ENCODE results near the gene CNGA2.

CNGA2 gene

GRCh38 chrX:151734446-151734845, at the start of gene CNGA2:
Gene CNGA2, plus strand, starts transcription at chrX:151734746. Its CDS starts 3,738 bp downstream, at chrX:151738484.
- in situ Hi-C loops (cut with HindIII; ENCODE audit: low sequenced_read_pairs), result loop anchor here (5.0 kb wide), 1 partner anchor 37 kb away; the partner anchor contains the start of gene PRRG3

GRCh38 chrX:151687635-151688034, 46.9 kb upstream of the CNGA2 start:
- in situ Hi-C loops (cut with HindIII; ENCODE audit: low sequenced_read_pairs), result no loop called here

GRCh38 chrX:151688695-151689094, 45.9 kb upstream of the CNGA2 start:
- in situ Hi-C loops (cut with HindIII; ENCODE audit: low sequenced_read_pairs), result no loop called here

GRCh38 chrX:151692825-151693224, 41.7 kb upstream of the CNGA2 start:
- in situ Hi-C loops (cut with HindIII; ENCODE audit: low sequenced_read_pairs), result no loop called here

GRCh38 chrX:151694121-151694520, 40.4 kb upstream of the CNGA2 start:
- in situ Hi-C loops (cut with HindIII; ENCODE audit: low sequenced_read_pairs), result no loop called here

GRCh38 chrX:151694661-151695582, 39.6 kb upstream of the CNGA2 start, which contains the start of gene PRRG3:
Gene PRRG3, plus strand, starts transcription at chrX:151695458. Its CDS starts 3,357 bp downstream, at chrX:151698815.
- in situ Hi-C loops (cut with HindIII; ENCODE audit: low sequenced_read_pairs), result loop anchor here (5.0 kb wide), 1 partner anchor 37 kb away; the partner anchor contains the start of gene CNGA2

GRCh38 chrX:151695583-151696340, 38.8 kb upstream of the CNGA2 start:
- in situ Hi-C loops (cut with HindIII; ENCODE audit: low sequenced_read_pairs), result loop anchor here (5.0 kb wide), 1 partner anchor 37 kb away; the partner anchor contains the start of gene CNGA2

GRCh38 chrX:151697082-151697481, 37.5 kb upstream of the CNGA2 start:
- in situ Hi-C loops (cut with HindIII; ENCODE audit: low sequenced_read_pairs), result loop anchor here (5.0 kb wide), 1 partner anchor 35 kb away; the partner anchor contains the start of gene CNGA2

GRCh38 chrX:151697522-151697921, 37.0 kb upstream of the CNGA2 start:
- in situ Hi-C loops (cut with HindIII; ENCODE audit: low sequenced_read_pairs), result loop anchor here (5.0 kb wide), 1 partner anchor 35 kb away; the partner anchor contains the start of gene CNGA2

- in situ Hi-C loops (cut with HindIII; ENCODE audit: low sequenced_read_pairs), result loop anchor here (5.0 kb wide), 1 partner anchor 34 kb away; the partner anchor contains the start of gene CNGA2
Observed at GRCh38 chrX:151698485-151698884, 36.1 kb upstream of the CNGA2 start.

GRCh38 chrX:151699746-151700145, 34.8 kb upstream of the CNGA2 start:
- in situ Hi-C loops (cut with HindIII; ENCODE audit: low sequenced_read_pairs), result loop anchor here (5.0 kb wide), 1 partner anchor 33 kb away; the partner anchor contains the start of gene CNGA2

GRCh38 chrX:151700581-151700980, 34.0 kb upstream of the CNGA2 start:
- in situ Hi-C loops (cut with HindIII; ENCODE audit: low sequenced_read_pairs), result no loop called here

GRCh38 chrX:151701071-151701470, 33.5 kb upstream of the CNGA2 start:
- in situ Hi-C loops (cut with HindIII; ENCODE audit: low sequenced_read_pairs), result no loop called here

GRCh38 chrX:151701531-151701930, 33.0 kb upstream of the CNGA2 start:
- in situ Hi-C loops (cut with HindIII; ENCODE audit: low sequenced_read_pairs), result no loop called here

GRCh38 chrX:151702026-151702714, 32.4 kb upstream of the CNGA2 start:
- in situ Hi-C loops (cut with HindIII; ENCODE audit: low sequenced_read_pairs), result no loop called here

- in situ Hi-C loops (cut with HindIII; ENCODE audit: low sequenced_read_pairs), result no loop called here
Observed at GRCh38 chrX:151702741-151703340, 31.7 kb upstream of the CNGA2 start.

- in situ Hi-C loops (cut with HindIII; ENCODE audit: low sequenced_read_pairs), result no loop called here
Observed at GRCh38 chrX:151703487-151703886, 31.1 kb upstream of the CNGA2 start.

- in situ Hi-C loops (cut with HindIII; ENCODE audit: low sequenced_read_pairs), result no loop called here
Observed at GRCh38 chrX:151704041-151704663, 30.4 kb upstream of the CNGA2 start.

GRCh38 chrX:151708821-151709220, 25.7 kb upstream of the CNGA2 start:
- in situ Hi-C loops (cut with HindIII; ENCODE audit: low sequenced_read_pairs), result no loop called here

- in situ Hi-C loops (cut with HindIII; ENCODE audit: low sequenced_read_pairs), result no loop called here
Observed at GRCh38 chrX:151710457-151710856, 24.1 kb upstream of the CNGA2 start.

Measured in endothelial cell of hepatic sinusoid (primary cell).